Measurements from ENCODE around the gene PTPRN2. TPM values are rescaled to one million over a fixed set of nuclear protein-coding genes. Genes with fewer than 3 reads are reported as not detected.

Gene PTPRN2
- total and polyA plus RNA-seq, 2 of the 13 experiments (the other 11 are each of a cell fraction or from before 2014, with no cell fraction given) = 2.5 to 24.2 TPM

DNA sequence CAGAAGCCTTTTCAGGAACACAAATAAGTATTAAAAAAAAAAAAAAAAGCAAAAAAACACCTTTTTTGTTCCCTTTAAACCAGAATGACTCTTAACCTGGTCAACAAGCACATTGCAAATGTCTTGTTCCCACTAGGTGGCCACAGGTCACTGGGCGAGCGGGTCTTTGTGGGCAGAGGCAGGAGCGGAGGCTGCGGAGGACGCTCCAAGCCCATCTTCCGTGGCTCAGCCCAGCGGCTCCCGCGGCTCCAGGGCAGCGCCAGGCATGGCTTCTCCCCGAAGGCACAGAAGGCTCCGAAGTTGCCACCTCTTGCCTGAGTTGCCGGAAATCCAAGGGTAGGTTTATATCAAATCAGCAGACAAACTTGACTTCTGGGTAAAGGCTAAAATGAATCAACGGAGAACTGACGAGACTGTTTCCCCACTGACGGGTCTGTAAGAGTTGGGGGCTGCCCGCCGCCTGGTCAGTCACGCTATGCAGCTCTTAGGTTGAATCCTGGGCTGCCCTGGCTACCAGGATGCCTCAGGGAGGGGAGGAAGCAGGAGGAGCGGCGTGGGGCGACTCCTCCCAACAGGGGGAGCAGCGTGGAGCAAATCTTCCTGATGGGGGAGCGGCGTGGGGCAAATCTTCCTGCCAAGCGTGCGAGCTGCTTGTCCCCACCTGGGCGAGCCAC is 144.5 kb downstream of the PTPRN2 start:
- no peak overlapping the region for H3K27ac ChIP-seq (ENCODE audit: extremely low read length, insufficient read depth, low read length)
- H3K9me3 ChIP-seq (ENCODE audit: low read length) = no peaks in the 10 kb centered on the region
- ChIA-PET POLR2A (no interaction called here), CTCF (ENCODE audit: low intra/inter-chr PET ratio, low total read pairs) (no interaction called here)
- H3K9ac ChIP-seq (ENCODE audit: insufficient read depth, low read depth, low read length) = no peak overlapping the region
- H3K4me1 ChIP-seq (ENCODE audit: insufficient read depth, low read length) = peaks cover 28% of the 10 kb centered on the region
- peaks cover 58% of the 10 kb centered on the region; the same call in 1 of the 2 replicates for H4K20me1 ChIP-seq (ENCODE audit: insufficient read depth, low read length)
- H3K4me2 ChIP-seq (ENCODE audit: low read depth, low read length) = no peak overlapping the region
- H3K4me3 ChIP-seq (replicated peaks in 1 of 3; ENCODE audit: insufficient read depth in 1 of 3, low read depth in 2 of 3, low read length in 3 of 3) = no peak overlapping the region
- no peaks in the 10 kb centered on the region for H3K79me2 ChIP-seq (ENCODE audit: insufficient read depth, low read length)
- H2AFZ ChIP-seq (ENCODE audit: low read length) = no peak overlapping the region
- WGBS (ENCODE audit: low lambda C conversion rate) = 95% methylated on average over 22 of the region's 28 CpGs
- FAIRE-seq = no peak
- 0 out of 5 replicates have a peak, but pooled peaks cover 0 to 4% of the 10 kb centered on the region in 2 experiments for H3K36me3 ChIP-seq (replicated peaks in 1 of 2; ENCODE audit: control insufficient read depth in 1 of 2, insufficient read depth in 2 of 2, low read length in 2 of 2)
- H3K27me3 ChIP-seq (ENCODE audit: control insufficient read depth in 1 of 2, insufficient read depth in 2 of 2, low read length in 2 of 2) = no peaks in the 10 kb centered on the region
- in situ Hi-C loops (cut with HindIII; ENCODE audit: extremely low pct_ligation_motif_present, low pct_unique_long_range_greater_than_20kb) (no loop called here), intact Hi-C loops (cut with micrococcal nuclease; ENCODE audit: unreplicated experiment) (no loop called here)
- no peak for DNase-seq (ENCODE audit: low spot score)
- no peak for ATAC-seq
- no TSS peak for BruUV-seq (replicated peaks)
- TF ChIP-seq STAG1 (CRISPR knock-in tag; IDR thresholded peaks at IDR 0.05) = peak; percentile 25; the same call in 1 of the 2 replicates
- TF ChIP-seq BRD4 (CRISPR knock-in tag; IDR thresholded peaks at IDR 0.05) = no peak

DNA sequence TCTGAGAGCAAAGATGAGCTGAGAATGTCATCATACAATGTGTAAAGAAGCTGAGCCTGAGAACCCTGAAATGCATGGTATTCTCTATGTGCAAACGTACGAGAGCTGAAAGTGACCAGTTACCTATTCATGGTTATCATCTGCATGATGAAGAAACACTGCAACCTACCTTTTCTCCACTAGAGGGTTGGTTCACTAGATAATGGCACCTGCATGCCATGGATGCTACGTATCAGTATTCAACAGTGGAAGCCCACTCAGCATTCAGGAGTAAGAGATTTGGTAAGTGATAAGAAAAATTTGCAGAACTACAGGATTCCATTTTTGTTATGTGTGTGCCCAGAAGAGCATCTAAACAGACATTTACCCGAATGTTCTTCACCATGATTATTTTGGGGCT is 145.4 kb downstream of the PTPRN2 start:
- no peak overlapping the region for H3K4me3 ChIP-seq (replicated peaks in 1 of 3; ENCODE audit: insufficient read depth in 1 of 3, low read depth in 2 of 3, low read length in 3 of 3)
- intact Hi-C loops (cut with micrococcal nuclease; ENCODE audit: unreplicated experiment) = no loop called here
- TF ChIP-seq CEBPG (CRISPR knock-in tag; IDR thresholded peaks at IDR 0.05) (peak; percentile 55), POLR2A (IDR thresholded peaks at IDR 0.05; ENCODE audit: insufficient read depth in 1 of 2, low read depth in 2 of 2, low read length in 2 of 2) (no peak), SOX13 (IDR thresholded peaks at IDR 0.05) (no peak), SOX13 (CRISPR knock-in tag; conservative IDR thresholded peaks at IDR 0.05 in 1 of 2, IDR thresholded peaks at IDR 0.05 in 1 of 2) (no peak), NAIF1 (CRISPR knock-in tag; IDR thresholded peaks at IDR 0.05; ENCODE audit: borderline replicate concordance) (no peak), NCOA1 (CRISPR knock-in tag; IDR thresholded peaks at IDR 0.05) (no peak), SP4 (CRISPR knock-in tag; IDR thresholded peaks at IDR 0.05) (no peak)
- TF ChIP-seq, protein P1, sequence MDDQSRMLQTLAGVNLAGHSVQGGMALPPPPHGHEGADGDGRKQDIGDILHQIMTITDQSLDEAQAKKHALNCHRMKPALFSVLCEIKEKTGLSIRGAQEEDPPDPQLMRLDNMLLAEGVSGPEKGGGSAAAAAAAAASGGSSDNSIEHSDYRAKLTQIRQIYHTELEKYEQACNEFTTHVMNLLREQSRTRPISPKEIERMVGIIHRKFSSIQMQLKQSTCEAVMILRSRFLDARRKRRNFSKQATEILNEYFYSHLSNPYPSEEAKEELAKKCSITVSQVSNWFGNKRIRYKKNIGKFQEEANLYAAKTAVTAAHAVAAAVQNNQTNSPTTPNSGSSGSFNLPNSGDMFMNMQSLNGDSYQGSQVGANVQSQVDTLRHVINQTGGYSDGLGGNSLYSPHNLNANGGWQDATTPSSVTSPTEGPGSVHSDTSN (CRISPR knock-in tag; IDR thresholded peaks at IDR 0.05; ENCODE audit: borderline replicate concordance) = no peak

More for the DNA sequence above, 145.4 kb downstream of the PTPRN2 start:
- Histone ChIP-seq H3K36me3 (replicated peaks in 1 of 2; ENCODE audit: control insufficient read depth in 1 of 2, insufficient read depth in 2 of 2, low read length in 2 of 2) (0 out of 5 replicates have a peak, but pooled peaks cover 0 to 4% of the 10 kb centered on the region in 2 experiments), H3K79me2 (ENCODE audit: insufficient read depth, low read length) (no peaks in the 10 kb centered on the region), H3K27ac (ENCODE audit: extremely low read length, insufficient read depth, low read length) (no peak overlapping the region), H3K9ac (ENCODE audit: insufficient read depth, low read depth, low read length) (no peak overlapping the region), H2AFZ (ENCODE audit: low read length) (no peak overlapping the region), H3K4me1 (ENCODE audit: insufficient read depth, low read length) (peaks cover 28% of the 10 kb centered on the region), H3K27me3 (ENCODE audit: control insufficient read depth in 1 of 2, insufficient read depth in 2 of 2, low read length in 2 of 2) (no peaks in the 10 kb centered on the region), H3K4me2 (ENCODE audit: low read depth, low read length) (no peak overlapping the region), H3K9me3 (ENCODE audit: low read length) (no peaks in the 10 kb centered on the region), H4K20me1 (ENCODE audit: insufficient read depth, low read length) (peaks cover 50% of the 10 kb centered on the region; the same call in 1 of the 2 replicates)
- POLR2A ChIA-PET = no interaction called here
- in situ Hi-C loops (cut with HindIII; ENCODE audit: extremely low pct_ligation_motif_present, low pct_unique_long_range_greater_than_20kb) = no loop called here
- ATAC-seq (peak; percentile 48), DNase-seq (ENCODE audit: low spot score) (peak; percentile 27), FAIRE-seq (peak; percentile 78)
- CTCF ChIA-PET (ENCODE audit: low intra/inter-chr PET ratio, low total read pairs) = no interaction called here
- no TSS peak for BruUV-seq (replicated peaks)
- WGBS (ENCODE audit: low lambda C conversion rate) = 89% methylated on average over 4 of the region's 4 CpGs
